Hepatocyte (in vitro differentiated cells): ENCODE data around the gene LRRC36. TPM values are rescaled to one million over a fixed set of nuclear protein-coding genes. Genes with fewer than 3 reads are reported as not detected.

Source experiments
- DNase-seq: peaks from one replicate; pipeline ENCODE4 v3.0.0-alpha.2; 2016; ENCODE audit warnings: low spot score
- H2AFZ ChIP-seq: fragments of 200-600 bp; sonication (generic); 2 replicates; pipeline ENCODE4 v1.6.0; 2016; ENCODE audit warnings: antibody characterized with exemption, mild to moderate bottlenecking
- H3K27ac ChIP-seq: fragments of 200-600 bp; sonication (generic); 2 replicates; pipeline ENCODE4 v1.5.1; 2016; ENCODE audit warnings: mild to moderate bottlenecking
- H3K27me3 ChIP-seq: fragments of 200-600 bp; sonication (generic); 2 replicates; pipeline ENCODE4 v1.6.1; 2016
- H3K36me3 ChIP-seq: fragments of 200-600 bp; sonication (generic); replicated peaks from 2 replicates; pipeline ENCODE4 v1.5.1; 2016; ENCODE audit warnings: low read depth; ENCODE audit not compliant: insufficient read depth
- H3K4me1 ChIP-seq: fragments of 200-600 bp; sonication (generic); 2 replicates; pipeline ENCODE4 v1.5.1; 2016; ENCODE audit warnings: mild to moderate bottlenecking, moderate library complexity; ENCODE audit not compliant: insufficient read depth
- H3K4me2 ChIP-seq: fragments of 200-600 bp; sonication (generic); 2 replicates; pipeline ENCODE4 v1.6.0; 2016
- H3K4me3 ChIP-seq: fragments of 200-600 bp; sonication (generic); 2 replicates; pipeline ENCODE4 v1.5.1; 2016; ENCODE audit warnings: mild to moderate bottlenecking
- H3K79me2 ChIP-seq: fragments of 200-600 bp; sonication (generic); 2 replicates; pipeline ENCODE4 v1.6.0; 2017; ENCODE audit warnings: mild to moderate bottlenecking
- H3K9me2 ChIP-seq: fragments of 200-600 bp; sonication (generic); replicated peaks from 2 replicates; pipeline ENCODE4 v1.6.0; 2017; ENCODE audit warnings: mild to moderate bottlenecking; ENCODE audit not compliant: insufficient read depth
- H3K9me3 ChIP-seq: fragments of 200-600 bp; sonication (generic); 2 replicates; pipeline ENCODE4 v1.5.1; 2016; ENCODE audit warnings: low read depth, mild to moderate bottlenecking
- H4K20me1 ChIP-seq: fragments of 200-600 bp; sonication (generic); 2 replicates; pipeline ENCODE4 v1.6.0; 2016; ENCODE audit warnings: mild to moderate bottlenecking; ENCODE audit not compliant: insufficient read depth, poor library complexity, severe bottlenecking
- EZH2 ChIP-seq: fragments of 200-600 bp; sonication (generic); IDR thresholded peaks from 2 replicates; pipeline ENCODE4 v1.6.1; 2016; ENCODE audit warnings: antibody characterized with exemption, mild to moderate bottlenecking, borderline replicate concordance
- EZH2phosphoT487 ChIP-seq: fragments of 200-600 bp; sonication (generic); IDR thresholded peaks from one replicate; pipeline ENCODE4 v1.6.1; 2018; ENCODE audit warnings: antibody characterized with exemption, mild to moderate bottlenecking, low read depth, moderate library complexity; ENCODE audit not compliant: unreplicated experiment, severe bottlenecking
- WGBS: methylation state at CpG from one replicate; pipeline ENCODE4 v1.1.6; 2016; ENCODE audit warnings: low lambda C conversion rate; ENCODE audit errors: missing lambda C conversion rate; 5-methylcytosine and 5-hydroxymethylcytosine counted together
- polyA plus RNA-seq: library from polyadenylated mRNA; unstranded; fragments of >200 nt; fragmentation: Nextera tagmentation; extraction: Ambion mirVana; gene quantifications from 2 replicates; pipeline ENCODE4 v1.2.1, GENCODE V29; 2016
- total RNA-seq: library from RNA; depleted of rRNA; stranded (reverse); fragments of >200 nt; gene quantifications from 2 replicates; pipeline ENCODE4 v1.2.3, GENCODE V29; 2014
- TF ChIP-seq, protein P1 (sequence below): fragments of 200-600 bp; sonication (generic); IDR thresholded peaks from 2 replicates; pipeline ENCODE4 v1.5.1; 2016; ENCODE audit warnings: antibody characterized with exemption, mild to moderate bottlenecking; ENCODE audit not compliant: poor library complexity

LRRC36 gene
- total and polyA plus RNA-seq, 2 experiments from 2014 or later = 0.23 to 0.69 TPM

DNA sequence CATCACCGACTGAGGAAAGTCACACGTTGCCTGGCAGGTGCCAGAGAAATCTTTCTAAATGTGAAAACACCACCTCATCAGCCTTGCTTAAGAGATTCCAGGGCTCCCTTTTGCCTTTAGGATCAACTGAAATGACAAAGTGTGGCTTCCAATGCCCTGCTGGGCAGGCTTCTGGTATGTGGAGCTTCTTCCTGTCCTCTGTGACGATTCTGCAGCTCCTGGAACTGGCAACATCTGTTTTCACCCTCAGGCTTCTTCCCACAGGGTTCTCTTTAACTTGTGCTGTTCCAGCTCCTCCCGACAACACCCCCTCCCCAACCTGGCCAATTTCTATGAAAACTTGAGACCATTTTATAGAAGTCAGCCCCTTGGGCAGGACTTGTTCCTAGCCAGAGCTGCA, 94.4 kb downstream of the LRRC36 start:
- H4K20me1 ChIP-seq = no peaks in the 10 kb centered on the region
- no peak overlapping the region for H3K27ac ChIP-seq
- DNase-seq = no peak
- no peak overlapping the region for H3K4me3 ChIP-seq
- H3K4me1 ChIP-seq = peaks cover 12% of the 10 kb centered on the region
- H3K4me2 ChIP-seq = no peak overlapping the region
- H3K79me2 ChIP-seq = no peaks in the 10 kb centered on the region
- TF ChIP-seq EZH2 = no peak
- TF ChIP-seq, protein P1, sequence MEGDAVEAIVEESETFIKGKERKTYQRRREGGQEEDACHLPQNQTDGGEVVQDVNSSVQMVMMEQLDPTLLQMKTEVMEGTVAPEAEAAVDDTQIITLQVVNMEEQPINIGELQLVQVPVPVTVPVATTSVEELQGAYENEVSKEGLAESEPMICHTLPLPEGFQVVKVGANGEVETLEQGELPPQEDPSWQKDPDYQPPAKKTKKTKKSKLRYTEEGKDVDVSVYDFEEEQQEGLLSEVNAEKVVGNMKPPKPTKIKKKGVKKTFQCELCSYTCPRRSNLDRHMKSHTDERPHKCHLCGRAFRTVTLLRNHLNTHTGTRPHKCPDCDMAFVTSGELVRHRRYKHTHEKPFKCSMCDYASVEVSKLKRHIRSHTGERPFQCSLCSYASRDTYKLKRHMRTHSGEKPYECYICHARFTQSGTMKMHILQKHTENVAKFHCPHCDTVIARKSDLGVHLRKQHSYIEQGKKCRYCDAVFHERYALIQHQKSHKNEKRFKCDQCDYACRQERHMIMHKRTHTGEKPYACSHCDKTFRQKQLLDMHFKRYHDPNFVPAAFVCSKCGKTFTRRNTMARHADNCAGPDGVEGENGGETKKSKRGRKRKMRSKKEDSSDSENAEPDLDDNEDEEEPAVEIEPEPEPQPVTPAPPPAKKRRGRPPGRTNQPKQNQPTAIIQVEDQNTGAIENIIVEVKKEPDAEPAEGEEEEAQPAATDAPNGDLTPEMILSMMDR = no peak
- no peak for TF ChIP-seq EZH2phosphoT487
- H3K9me3 ChIP-seq = no peaks in the 10 kb centered on the region
- peaks cover 3% of the 10 kb centered on the region for H3K27me3 ChIP-seq
- no peaks in the 10 kb centered on the region for H3K36me3 ChIP-seq
- WGBS = 84% methylated on average over 4 of the region's 4 CpGs
- no peaks in the 10 kb centered on the region for H3K9me2 ChIP-seq
- H2AFZ ChIP-seq = no peak overlapping the region

DNA sequence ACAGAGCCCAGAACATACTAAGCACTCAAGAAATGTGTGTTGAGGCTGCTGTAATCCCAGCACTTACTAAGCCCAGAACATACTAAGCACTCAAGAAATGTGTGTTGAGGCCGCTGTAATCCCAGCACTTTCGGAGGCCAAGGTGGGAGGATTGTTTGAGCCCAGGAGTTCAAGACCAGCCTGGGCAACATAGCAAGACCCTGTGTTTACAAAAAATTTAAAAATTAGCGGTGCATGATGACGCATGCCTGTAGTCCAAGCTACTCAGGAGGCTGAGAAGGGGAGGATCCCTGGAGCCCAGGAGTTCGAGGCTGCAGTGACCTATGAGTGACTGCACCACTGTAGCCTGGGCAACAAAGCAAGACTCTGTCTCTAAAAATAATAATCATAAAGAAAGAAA, 96.4 kb downstream of the LRRC36 start:
- Histone ChIP-seq H3K27ac (no peak overlapping the region), H3K4me1 (peaks cover 12% of the 10 kb centered on the region), H3K36me3 (no peaks in the 10 kb centered on the region), H3K9me3 (no peaks in the 10 kb centered on the region), H3K4me2 (no peak overlapping the region), H3K27me3 (peaks cover 3% of the 10 kb centered on the region), H3K4me3 (no peak overlapping the region), H4K20me1 (no peaks in the 10 kb centered on the region), H3K79me2 (no peaks in the 10 kb centered on the region), H3K9me2 (no peaks in the 10 kb centered on the region), H2AFZ (no peak overlapping the region)
- TF ChIP-seq EZH2phosphoT487 = no peak
- TF ChIP-seq, protein P1 = no peak
- no peak for TF ChIP-seq EZH2
- no peak for DNase-seq
- 92% methylated on average over 5 of the region's 5 CpGs for WGBS

DNA sequence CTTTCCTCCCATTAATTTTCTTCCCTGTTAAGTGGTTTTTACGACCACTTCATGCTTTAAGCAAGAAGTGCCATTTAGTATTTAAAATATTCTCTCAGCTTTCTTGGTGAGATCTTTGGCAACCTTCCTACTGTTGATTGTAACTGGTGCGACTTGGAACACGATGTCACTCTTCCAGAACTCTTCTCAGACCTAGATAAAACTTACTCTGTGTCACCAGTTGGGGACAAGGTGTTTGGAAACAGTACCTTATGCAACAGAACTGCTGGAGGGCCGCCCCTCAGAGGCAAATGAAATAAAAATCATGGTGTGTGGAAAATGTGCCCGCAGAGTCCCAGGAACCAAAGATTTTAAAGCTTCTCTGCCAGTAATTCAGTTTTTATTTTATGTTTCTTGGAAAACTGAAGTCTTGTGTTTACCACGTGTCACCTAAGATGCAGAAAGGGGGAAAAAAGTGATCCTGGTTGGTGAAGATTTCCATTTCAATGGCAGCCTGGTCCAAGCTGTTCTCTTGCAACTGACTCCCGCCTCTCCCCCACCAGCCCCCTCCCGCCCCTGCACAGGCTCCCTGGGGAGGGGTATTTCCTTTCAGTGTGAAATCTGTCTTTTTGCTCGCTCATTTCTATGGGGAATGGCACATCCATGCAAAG, 97.1 kb downstream of the LRRC36 start:
- DNase-seq = no peak
- Histone ChIP-seq H3K4me3 (no peak overlapping the region), H3K4me2 (no peak overlapping the region), H3K27me3 (peaks cover 4% of the 10 kb centered on the region), H3K36me3 (no peaks in the 10 kb centered on the region), H3K9me3 (no peaks in the 10 kb centered on the region), H3K4me1 (peaks cover 12% of the 10 kb centered on the region), H4K20me1 (no peaks in the 10 kb centered on the region), H3K9me2 (no peaks in the 10 kb centered on the region), H2AFZ (no peak overlapping the region), H3K79me2 (no peaks in the 10 kb centered on the region), H3K27ac (no peak overlapping the region)
- TF ChIP-seq, protein P1 = no peak
- TF ChIP-seq EZH2 (no peak), EZH2phosphoT487 (no peak)
- 37% methylated on average over 9 of the region's 9 CpGs for WGBS
